Activated effector memory CD4-positive, alpha-beta T cell treated with anti-CD3 and anti-CD28 coated beads, Interleukin-2, amount 50 U/mL, for 16 hours (primary cell): ENCODE results near the gene GRM8.

Experiments
- DNase-seq: peaks from one replicate; pipeline ENCODE4 v3.0.0-alpha.2; 2020

Gene GRM8

DNA sequence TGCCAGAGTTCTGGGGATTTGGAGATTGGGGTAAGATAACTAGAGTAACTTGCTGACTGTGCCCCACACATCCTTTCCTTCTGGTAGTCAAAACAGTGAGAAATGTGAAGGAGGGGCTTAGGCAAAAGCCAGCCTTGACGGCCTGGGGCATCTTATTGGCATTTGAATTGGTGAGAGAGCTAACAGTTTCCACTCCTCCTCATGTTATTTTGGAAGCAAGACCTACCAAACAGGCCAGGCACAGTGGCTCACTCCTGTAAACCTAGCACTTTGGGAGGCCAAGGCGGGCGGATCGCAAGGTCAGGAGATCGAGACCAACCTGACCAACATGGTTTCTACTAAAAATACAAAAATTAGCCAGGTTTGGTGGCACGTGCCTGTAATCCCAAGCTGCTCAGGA lies 596.6 kb downstream of the GRM8 start:
- no peak for DNase-seq

DNA sequence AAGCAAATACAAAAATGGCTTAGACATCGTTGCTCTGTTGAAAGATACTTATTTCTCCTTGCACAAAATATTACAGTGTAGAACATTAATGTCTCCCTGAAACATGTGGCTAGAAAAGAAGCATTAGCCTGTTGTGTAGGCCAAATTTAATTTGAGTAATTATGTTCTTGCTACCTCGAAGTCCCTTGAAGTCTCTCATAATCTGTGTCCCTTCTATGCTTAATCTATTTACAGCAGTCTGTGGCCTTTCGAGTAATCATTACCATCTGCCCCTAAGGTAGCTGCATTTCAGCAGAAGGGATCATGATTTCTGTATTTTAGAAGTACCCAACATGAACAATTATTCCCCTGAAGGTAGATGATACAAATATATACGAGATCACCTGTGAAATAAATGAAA lies 615.2 kb downstream of the GRM8 start:
- no peak for DNase-seq

DNA sequence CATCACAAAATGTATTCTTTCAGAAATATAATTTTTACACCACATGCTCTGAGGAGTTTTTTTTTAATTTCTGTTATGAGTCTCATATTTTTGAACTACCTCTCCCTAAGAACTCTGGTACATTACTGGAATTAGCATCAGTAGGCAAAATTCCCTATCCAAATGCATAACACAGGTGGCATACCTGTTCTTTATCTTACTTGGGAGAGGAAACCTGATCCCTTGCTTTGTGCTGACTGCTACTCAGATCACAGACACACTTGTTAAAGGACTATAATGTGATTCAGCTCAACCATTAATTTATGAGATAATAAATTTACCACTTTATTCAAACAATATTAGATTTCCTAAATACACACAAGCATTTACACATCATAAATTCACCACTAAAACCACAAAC lies 617.2 kb downstream of the GRM8 start:
- no peak for DNase-seq

DNA sequence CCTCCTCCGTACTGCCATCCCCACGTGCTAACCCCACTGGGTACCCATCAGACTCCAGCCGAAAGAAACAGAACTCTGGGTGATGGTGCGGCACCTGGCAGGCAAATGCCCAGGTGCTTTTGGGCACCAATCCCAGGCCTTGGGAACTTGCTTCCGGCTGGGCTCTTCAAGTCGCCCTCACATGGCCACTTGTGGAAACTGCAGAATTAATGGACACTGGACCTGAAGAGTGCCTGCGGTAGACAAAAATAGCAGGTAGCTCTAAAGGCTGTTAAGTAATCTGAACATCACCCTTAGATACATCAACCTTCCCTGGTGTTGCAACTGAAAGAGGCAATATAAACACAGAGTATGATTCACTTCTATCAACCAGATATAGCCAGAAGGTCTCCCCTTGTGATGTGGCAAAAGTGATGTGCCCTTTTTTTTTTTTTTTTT lies 644.4 kb downstream of the GRM8 start:
- DNase-seq, result no peak

DNA sequence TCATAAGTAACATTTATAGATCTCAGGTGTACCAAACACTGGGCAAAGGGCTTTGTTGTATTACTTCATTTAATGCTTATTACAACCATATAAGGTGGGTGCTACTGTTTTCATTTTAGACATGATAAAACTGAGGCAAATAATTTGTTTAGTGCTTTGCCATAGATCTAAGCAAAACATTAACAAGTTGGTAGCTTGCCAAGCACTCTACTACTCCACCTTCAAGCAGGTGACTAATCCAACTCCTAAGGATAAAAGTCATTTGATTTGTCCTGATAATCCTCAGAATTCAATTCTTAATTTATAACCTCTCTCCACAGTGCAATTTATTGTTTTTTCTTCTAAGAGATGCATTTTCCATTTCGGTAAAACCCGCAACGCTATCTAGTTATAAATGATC lies 646.4 kb downstream of the GRM8 start:
- DNase-seq, result no peak

DNA sequence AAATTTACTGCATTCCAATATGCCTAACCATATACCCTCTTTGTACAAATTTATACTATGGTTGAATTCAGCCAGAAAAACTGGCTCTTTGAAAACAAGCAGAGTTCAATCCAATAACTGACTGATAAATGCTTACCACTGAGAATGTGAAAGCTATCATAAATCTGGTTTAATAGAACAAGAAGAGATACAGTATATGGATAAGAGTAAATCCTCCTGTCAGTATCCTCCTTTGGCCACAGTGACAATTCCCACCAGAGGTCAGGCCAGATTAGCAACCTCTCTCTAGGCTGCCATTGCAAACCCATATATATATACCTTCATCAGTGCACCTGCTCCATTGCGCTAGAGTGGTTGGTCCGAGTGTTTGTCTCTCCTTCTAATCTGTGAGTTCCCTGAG lies 647.2 kb downstream of the GRM8 start:
- no peak for DNase-seq

DNA sequence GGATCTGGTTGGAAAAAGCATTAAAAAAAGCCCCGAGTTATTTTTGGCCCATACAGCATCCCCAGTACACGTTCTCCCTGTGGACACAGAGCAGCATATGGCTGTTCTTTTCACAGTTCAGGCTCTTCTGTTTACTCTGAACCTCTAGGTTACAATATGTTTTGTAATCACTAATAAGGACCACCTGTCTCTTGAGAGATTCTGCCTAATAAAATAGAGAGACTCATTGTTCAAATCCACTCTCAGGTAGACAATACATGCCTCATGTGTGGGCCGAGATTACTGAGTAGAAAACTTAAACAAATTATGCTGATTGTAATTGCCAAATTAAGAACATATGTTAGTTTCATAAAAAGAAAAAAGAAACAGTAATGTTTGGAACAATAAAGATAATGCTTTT lies 647.7 kb downstream of the GRM8 start:
- no peak for DNase-seq

DNA sequence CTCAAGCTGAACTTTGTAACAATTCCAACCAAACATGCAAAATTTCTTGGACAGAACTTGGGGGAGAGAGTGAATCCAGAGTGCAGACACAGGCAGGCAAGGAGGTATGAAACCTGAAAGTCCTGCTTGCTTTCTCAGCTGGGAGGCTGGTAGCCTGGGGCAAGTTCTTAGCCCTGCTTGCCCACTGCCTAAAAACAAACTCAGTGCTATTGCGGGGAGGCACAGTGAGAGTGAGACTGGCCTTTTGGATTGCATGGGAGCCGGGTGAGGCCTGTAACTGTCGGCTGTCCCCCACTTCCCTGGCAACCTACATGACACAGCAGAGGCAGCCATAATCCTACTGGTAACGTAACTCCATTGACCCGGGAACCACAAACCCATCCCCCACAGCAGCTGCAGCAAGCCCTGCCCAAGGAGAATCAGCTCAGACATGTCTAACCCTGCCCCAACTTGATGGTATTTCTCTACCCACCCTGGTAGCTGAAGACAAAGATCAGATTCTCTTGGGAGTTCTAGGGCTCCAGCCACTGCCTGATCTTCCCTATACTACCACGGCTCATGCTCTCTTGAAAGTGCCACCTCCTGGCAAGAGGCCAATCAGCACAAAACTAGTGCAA lies 663.6 kb downstream of the GRM8 start:
- DNase-seq, result no peak

DNA sequence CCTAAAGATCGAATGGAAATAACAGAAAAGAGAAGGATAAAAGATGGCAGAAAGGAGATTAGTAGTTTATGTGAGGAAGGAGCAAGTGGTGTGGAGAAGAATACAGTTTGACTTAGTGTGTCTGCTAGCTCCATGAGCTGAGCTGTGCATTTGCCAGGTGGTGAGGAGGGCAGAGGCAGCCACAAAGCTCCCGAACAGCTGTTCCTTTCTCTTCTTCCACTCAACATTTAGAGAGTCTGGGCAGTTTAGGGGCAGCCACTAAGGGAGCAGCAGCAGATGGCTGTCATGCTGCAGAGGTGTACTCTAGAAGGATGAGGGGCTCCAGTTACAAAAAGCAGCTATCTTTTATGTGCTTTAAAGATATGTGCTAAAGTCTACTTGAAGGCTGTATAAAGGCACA lies 674.4 kb downstream of the GRM8 start:
- DNase-seq, result no peak

DNA sequence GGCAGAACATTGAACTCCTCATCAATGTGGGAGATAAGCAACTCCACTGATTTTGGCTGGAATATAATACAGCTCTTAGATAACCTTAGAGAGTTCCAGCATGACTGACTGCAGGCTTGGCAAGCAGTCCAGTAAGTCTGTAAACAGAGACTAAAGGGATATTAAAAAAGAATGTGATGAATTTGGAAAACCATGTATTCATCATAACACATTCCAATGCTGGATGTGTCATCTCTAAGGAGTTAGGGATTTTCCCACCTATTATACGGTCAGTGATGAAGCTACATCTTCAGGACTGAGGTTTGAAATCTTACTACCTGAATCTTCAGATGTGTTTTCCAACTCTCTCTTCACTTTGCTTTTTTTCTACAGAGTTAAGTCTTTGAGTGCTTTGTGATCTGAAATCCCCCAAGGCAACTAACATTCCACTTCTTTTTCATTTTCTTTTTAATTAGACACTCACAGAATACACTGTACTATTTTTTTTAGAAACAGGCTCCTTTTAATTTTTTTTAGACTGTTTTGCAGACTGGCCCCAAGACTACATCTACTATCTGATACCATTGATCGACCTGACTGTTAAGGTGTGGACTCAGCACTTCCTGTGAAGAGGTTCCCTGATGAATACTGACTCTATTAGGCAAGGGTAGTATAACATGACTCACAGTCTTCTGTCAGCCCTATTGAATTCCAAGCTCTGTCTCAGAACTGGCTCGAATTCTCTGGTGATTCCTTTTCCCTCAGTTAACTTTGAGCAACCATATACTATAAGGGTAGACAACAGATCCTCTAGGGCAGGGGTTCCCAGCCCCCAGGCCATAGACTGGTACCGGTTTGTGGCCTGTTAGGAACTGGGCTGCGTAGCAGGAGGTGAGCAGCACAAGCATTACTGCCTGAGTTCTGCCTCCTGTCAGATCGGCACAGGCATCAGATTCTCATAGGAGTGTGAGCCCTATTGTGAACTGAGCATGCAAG lies 678.2 kb downstream of the GRM8 start:
- no peak for DNase-seq

DNA sequence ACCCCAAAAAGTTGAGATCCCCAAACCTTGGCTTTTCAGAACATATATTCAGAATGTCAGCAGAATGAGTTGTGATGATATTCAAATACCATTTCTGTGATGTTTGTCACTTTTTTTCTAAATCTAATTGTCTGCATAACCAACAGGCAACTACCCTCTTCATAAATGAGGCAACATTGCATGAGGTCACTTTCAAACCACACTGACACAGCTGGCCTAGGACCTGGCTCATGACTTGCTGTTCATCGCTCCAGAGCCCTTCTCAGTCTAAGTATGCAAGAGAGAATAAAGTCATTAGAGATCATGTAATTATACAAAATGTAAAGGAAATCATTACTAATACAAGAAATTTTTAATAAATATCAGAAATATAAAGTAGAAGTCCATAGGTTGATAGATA lies 681.9 kb downstream of the GRM8 start:
- DNase-seq, result no peak

DNA sequence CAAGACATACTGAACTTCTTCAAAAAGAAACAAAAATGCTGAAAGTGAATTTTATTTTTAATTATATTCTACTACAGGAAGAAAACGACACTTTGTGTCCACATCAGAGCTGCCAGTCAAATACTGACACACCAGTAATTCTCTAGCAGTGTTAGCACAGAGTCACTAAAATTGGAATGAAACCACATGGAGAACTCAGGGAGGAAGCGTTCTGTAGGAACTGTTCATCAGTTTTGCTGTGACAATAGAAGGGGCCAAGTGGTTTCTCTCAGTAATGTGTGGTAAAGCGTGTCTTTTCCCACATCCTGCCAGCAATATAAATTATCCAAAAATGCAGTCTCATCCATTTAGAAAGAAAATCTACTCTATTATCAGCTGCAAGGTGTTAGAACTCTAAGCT lies 683.3 kb downstream of the GRM8 start:
- DNase-seq, result no peak

DNA sequence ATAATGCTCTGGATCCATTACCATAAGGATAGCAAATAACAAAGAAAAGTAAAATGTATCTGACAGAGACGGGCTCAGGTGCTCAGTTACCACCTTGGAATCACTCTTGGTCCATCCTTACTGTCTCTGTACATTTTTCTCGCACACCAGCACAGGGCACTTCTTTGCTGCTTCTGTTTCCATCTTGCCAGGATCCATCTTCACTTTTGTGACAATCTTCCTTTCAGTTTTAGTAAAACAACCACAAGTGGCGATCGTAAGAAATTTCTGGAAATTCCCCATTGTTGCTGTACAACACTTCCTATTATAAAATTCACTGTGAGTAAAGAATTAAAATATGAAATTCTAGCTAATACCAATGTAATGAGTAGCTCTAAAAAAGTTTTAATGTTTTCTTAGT lies 695.5 kb downstream of the GRM8 start:
- DNase-seq, result no peak

DNA sequence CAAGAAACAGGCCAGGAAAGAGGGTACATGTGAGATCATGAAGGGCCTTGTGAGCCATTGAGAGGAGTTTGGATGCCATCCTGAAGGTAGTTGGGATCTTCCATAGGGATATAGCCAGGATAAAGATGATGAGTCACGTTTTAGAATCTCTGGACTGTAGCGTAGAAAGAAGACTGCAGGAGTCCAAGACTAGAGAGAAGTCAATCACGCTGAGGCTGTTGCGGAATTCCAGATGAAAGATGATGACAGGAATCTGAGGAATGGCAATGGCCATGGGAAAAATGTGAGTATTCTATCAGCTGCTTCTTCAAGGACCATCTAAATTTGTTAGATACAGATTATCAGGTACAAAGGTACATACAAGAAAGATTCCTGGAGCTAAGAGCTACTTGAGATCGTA lies 711.3 kb downstream of the GRM8 start:
- DNase-seq, result no peak

DNA sequence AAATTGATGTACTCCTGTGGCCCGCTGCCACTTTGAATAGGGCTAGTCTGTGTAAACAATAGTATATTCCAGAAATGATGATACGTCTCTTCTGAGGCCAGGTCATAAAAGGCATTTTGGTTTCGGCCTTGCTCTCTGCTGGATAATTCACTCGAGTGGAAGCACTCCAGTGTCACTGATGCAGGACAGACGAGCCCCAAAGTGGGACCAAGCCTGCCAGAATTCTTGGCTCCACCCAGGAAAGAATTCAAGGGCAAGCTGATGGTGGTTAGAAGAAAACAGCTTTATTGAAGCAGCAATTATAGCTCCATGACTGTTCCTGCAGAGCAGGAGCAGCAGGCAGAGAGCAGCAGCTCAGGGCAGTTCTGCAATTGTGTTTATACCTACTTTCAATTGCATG lies 717.6 kb downstream of the GRM8 start:
- no peak for DNase-seq

DNA sequence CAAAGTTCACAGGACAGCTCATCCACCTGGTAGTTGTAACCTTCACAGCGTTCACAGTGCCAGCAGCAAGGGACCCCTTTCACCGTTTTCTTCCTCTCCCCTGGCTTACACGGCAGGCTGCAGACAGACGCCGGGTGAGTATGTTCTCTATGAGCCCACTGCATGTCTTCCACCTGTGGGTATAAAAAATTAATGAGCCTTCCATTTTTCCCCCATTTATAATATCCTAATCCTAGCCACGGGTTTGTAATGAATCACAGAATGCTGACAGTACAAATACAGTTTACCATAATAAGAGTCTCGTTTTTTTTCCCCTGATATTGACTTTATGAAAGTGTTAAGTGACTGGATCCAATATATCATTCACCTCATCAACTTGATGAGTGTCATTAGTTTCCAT lies 719.0 kb downstream of the GRM8 start:
- no peak for DNase-seq

DNA sequence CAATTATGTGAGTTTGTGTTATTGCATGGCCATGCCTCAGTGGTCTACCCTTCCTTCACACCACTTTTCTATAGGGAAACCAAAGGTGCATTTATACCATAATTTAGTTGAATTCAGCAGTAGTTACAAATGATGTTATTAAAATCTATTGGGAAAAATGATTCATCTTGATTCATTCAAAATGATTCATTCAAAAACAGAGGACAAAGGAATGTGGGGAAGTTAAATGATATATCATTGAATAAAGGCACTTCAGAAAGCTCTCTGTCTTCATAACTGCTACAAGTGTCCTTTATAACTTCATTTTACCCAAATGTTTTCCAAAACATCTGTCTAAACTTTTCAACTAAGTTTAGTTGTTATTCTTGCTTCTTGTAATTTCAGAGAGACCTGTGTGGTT lies 722.9 kb downstream of the GRM8 start:
- no peak for DNase-seq

DNA sequence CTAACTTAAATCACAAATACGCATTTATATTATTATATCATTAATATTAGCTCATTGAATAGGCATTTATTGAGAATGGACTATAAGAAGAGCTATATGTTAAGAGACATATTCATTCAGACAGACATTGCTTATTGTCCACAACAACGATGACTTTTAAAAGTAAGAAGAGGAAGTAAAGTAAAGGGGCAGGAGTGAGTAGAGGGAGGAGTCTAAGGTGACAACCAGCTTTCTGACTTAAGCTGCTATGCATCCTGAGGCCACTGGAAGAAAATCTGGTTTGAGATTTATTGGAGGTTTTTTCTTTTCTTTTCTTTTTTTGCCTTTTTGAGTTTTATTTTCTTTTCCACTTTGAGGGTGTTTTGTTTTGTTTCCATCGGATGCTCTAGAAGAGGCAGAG lies 723.5 kb downstream of the GRM8 start:
- no peak for DNase-seq

DNA sequence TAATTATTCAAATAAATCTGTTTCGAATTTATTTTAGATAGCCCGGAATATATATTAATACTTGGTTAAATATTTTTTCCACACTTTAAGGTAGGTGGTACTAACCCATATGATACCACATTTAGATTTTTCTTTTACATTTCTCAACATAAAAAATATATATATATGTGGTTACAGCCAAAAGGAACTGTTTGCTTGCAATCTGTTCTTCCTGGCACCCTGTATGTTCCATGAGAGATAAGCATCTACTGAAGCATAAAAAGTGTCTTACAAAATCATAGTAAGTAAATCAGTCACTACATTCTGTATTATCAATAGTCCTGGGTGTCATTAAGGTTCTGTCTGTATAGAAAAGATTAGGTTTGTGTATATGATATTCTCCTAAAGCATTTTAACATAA lies 726.8 kb downstream of the GRM8 start:
- DNase-seq, result no peak

DNA sequence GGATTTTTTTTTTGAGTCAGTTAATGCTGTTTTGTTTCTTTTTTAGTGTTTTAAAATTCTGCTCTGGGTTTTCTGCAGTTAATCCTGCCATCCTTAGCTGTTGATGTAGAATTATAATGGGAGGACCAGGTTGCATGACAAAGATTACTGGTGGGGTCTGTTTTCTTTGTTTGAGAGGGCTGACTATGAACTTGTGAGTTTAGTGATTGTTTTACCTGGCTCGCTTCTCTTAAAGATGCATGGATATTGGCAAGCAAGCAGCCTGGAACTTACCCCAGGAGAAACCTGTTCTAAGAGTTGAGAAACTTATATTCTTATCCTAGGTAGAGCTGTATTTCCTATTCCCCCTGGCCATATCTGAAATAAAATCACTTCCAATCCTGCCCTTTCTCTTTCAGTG lies 727.8 kb downstream of the GRM8 start:
- DNase-seq, result no peak

DNA sequence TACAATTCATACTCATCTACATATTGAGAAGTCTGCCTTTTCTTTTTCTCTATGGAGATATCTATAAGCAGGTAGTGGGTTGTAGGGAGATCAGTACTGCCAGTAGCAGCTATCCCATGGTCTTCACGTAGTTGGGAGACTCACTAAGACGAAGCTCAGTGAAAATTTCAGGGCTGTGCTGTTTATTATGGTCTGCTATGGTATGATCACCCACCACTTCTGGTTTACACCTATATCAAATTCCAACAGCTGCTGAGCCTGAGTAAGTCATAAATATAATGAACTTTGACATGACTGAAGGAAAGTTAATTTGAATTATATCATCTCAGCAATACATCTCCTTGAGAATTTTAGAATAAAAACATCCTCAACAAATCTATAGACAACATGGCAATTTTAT lies 741.7 kb downstream of the GRM8 start:
- no peak for DNase-seq

DNA sequence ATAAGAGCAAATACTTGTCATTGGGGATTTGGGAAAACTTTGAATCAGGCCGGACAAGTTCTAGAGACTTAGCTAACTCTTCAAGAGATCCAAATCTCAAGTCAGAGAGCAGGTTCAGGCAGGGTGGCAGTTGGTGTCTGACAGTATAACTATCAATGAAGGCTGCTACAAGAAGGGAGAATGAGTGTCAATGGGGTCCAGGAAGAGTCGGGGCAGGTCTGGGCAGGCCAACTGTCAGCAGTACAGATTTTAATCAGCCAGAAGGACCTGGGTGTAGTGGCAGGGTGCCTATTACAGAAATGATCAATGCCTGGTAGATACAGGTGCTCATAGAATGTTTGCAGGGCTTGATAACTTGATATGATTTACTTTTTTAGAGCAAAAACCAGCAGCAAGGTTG lies 751.1 kb downstream of the GRM8 start:
- no peak for DNase-seq

DNA sequence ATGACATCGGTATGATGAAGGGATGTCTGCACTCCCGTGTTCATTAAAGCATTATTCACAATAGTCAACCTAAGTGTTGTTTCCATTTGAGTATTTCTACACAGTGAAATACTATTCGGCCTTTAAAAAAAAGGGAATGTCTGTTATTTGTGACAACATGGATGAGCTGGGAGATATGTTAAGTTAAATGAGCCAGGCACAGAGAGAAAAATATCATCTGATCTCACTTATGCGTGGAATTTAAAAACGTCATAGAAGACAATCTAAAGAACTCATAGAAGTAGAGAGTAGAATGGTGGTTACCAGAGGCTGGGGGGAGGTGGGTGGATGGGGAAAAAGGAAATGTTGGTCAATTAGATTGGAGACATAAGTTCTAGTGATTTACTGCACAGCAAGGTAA lies 753.3 kb downstream of the GRM8 start:
- DNase-seq, result no peak

DNA sequence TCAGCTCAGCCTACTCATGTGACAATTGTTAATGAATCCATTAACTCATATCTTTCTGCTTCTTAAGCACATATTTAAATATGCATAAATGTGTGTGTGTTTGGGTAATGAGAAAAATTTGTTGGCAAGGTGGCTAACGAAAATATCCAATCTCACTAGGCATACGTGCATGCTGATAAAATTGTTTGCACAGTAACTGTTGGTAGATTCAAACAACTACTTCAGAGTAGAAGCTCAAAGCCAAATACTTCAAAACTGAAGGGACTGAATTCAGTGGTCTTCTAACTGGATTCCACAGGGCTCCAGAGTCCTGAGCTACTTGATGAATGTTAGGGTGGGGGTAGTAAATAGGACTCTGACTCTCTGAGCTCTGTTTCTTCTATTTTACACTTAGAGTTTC lies 757.0 kb downstream of the GRM8 start:
- DNase-seq, result no peak

DNA sequence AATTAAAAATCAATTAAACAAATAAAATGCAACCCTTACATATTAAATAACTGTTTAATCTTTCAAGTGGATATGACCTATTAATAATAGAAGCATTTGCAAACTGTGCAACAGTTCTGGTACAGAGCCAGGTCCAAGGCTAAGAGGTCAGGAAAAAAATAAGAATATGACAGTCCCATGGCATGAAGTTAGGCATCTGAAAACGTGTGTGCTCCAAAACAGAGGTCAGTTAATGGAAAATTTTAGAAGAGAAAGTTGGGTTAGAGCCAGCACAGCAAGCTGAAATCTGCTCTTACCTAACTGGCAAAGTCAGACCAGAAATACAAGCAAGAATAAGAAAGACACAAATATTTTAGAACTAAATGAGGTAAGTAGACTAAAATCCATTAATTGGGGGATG lies 757.7 kb downstream of the GRM8 start:
- DNase-seq, result no peak
